EL (cell line): ENCODE results near the gene ACSL1.

Source experiments
- DNase-seq: peaks from one replicate; pipeline ENCODE4 v3.0.0-alpha.2; 2016

ACSL1 gene

DNA sequence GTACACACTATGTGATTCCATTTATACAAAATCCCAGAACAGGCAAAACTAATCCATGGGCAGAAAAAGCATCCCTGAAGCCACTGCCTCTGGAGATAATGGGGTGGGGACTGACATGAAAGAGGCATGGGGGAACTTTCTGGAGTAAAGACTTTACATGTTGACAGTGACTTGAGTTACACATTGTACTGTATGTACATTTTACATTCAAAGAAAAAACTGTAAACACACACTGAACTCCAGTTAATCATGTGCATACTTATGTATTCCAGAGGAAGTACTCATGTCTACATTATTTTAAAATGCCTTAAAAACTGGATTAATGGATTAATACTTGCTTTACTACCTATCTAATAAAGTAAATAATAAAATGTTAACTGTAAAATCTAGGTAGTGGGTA is 113.4 kb downstream of the ACSL1 start:
- DNase-seq: no peak

- DNase-seq: no peak
These were observed 119.3 kb downstream of the ACSL1 start for GRCh38 chr4:184706453-184706852.

- DNase-seq: no peak
These were observed 120.1 kb downstream of the ACSL1 start for GRCh38 chr4:184705692-184706091.
